ENCODE data around the gene ATF4. TPM values are rescaled to one million over a fixed set of nuclear protein-coding genes. Genes with fewer than 3 reads are reported as not detected.
A peak's percentile ranks its signal among the peaks of the same experiment; 100 is the strongest.

The ATF4 gene
- total and polyA plus RNA-seq, 2 of the 13 experiments (the other 11 are each of a cell fraction or from before 2014, with no cell fraction given) = 486 to 1,297 TPM

DNA sequence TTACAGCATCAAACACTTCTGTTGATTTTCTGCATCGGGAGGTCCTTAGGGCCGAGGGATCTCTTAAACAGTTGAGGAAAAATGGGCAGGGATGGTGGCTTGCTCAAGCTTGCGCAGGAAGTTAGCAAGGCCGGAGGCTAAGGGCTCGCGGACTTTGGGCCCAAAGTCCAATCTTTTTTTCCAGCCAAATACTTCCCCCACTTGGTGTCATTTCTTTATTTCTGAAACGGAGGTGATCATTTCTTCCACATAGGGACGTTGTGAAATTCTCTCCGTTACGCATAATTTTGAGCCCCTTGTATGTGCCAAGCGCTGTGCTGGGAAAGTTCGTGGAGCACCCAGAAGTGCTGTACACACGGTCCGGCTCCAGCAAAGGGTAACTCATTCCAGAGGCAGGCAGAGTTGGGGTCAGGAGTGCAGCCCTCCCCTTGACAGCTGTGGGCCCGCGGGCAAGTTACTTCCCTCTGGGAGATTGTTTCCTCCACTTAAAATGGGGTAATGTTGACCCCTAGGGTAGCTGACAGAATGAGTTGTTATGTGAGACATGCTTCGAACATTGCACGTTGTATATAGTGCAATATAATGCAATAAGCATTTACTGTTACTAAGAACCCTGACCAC is 17.5 kb upstream of the ATF4 start:
- in situ Hi-C loops (cut with HindIII; ENCODE audit: extremely low pct_ligation_motif_present, low pct_unique_long_range_greater_than_20kb) (no loop called here), intact Hi-C loops (cut with micrococcal nuclease; ENCODE audit: unreplicated experiment) (loop anchor here (2.0 kb wide), 1 partner anchor 18 kb away; the partner anchor contains the start of gene ATF4)
- ChIA-PET CTCF (ENCODE audit: low intra/inter-chr PET ratio, low total read pairs) (no interaction called here), POLR2A (interaction anchor here (1.1 to 9.1 kb wide), 8 partner anchors 9 to 541 kb away, joined by 5 to 167 read pairs (median 22); partner anchors contain the start of genes ATF4, RPL3 and RPS19BP1)
- Histone ChIP-seq H2AFZ (ENCODE audit: low read length) (no peak overlapping the region), H3K4me3 (replicated peaks in 1 of 3; ENCODE audit: insufficient read depth in 1 of 3, low read depth in 2 of 3, low read length in 3 of 3) (peak overlapping the region; percentile 80 to 93 (median 91)), H3K27ac (ENCODE audit: extremely low read length, insufficient read depth, low read length) (peak overlapping the region; percentile 94), H3K79me2 (ENCODE audit: insufficient read depth, low read length) (peaks cover 51% of the 10 kb centered on the region), H3K9ac (ENCODE audit: insufficient read depth, low read depth, low read length) (peak overlapping the region; percentile 87), H3K9me3 (ENCODE audit: low read length) (no peaks in the 10 kb centered on the region), H4K20me1 (ENCODE audit: insufficient read depth, low read length) (peaks cover 7% of the 10 kb centered on the region), H3K27me3 (ENCODE audit: control insufficient read depth in 1 of 2, insufficient read depth in 2 of 2, low read length in 2 of 2) (no peaks in the 10 kb centered on the region), H3K36me3 (replicated peaks in 1 of 2; ENCODE audit: control insufficient read depth in 1 of 2, insufficient read depth in 2 of 2, low read length in 2 of 2) (peaks cover 8 to 38% of the 10 kb centered on the region in 2 experiments), H3K4me2 (ENCODE audit: low read depth, low read length) (peak overlapping the region; percentile 89), H3K4me1 (ENCODE audit: insufficient read depth, low read length) (peaks cover 68% of the 10 kb centered on the region)
- BruUV-seq (replicated peaks) = TSS peak; percentile 55
- ATAC-seq (peak; percentile 28), FAIRE-seq (peak; percentile 39), DNase-seq (ENCODE audit: low spot score) (no peak)
- 2% methylated on average over 18 of the region's 18 CpGs for whole genome bisulfite sequencing (ENCODE audit: low lambda C conversion rate)
- TF ChIP-seq, protein P1, sequence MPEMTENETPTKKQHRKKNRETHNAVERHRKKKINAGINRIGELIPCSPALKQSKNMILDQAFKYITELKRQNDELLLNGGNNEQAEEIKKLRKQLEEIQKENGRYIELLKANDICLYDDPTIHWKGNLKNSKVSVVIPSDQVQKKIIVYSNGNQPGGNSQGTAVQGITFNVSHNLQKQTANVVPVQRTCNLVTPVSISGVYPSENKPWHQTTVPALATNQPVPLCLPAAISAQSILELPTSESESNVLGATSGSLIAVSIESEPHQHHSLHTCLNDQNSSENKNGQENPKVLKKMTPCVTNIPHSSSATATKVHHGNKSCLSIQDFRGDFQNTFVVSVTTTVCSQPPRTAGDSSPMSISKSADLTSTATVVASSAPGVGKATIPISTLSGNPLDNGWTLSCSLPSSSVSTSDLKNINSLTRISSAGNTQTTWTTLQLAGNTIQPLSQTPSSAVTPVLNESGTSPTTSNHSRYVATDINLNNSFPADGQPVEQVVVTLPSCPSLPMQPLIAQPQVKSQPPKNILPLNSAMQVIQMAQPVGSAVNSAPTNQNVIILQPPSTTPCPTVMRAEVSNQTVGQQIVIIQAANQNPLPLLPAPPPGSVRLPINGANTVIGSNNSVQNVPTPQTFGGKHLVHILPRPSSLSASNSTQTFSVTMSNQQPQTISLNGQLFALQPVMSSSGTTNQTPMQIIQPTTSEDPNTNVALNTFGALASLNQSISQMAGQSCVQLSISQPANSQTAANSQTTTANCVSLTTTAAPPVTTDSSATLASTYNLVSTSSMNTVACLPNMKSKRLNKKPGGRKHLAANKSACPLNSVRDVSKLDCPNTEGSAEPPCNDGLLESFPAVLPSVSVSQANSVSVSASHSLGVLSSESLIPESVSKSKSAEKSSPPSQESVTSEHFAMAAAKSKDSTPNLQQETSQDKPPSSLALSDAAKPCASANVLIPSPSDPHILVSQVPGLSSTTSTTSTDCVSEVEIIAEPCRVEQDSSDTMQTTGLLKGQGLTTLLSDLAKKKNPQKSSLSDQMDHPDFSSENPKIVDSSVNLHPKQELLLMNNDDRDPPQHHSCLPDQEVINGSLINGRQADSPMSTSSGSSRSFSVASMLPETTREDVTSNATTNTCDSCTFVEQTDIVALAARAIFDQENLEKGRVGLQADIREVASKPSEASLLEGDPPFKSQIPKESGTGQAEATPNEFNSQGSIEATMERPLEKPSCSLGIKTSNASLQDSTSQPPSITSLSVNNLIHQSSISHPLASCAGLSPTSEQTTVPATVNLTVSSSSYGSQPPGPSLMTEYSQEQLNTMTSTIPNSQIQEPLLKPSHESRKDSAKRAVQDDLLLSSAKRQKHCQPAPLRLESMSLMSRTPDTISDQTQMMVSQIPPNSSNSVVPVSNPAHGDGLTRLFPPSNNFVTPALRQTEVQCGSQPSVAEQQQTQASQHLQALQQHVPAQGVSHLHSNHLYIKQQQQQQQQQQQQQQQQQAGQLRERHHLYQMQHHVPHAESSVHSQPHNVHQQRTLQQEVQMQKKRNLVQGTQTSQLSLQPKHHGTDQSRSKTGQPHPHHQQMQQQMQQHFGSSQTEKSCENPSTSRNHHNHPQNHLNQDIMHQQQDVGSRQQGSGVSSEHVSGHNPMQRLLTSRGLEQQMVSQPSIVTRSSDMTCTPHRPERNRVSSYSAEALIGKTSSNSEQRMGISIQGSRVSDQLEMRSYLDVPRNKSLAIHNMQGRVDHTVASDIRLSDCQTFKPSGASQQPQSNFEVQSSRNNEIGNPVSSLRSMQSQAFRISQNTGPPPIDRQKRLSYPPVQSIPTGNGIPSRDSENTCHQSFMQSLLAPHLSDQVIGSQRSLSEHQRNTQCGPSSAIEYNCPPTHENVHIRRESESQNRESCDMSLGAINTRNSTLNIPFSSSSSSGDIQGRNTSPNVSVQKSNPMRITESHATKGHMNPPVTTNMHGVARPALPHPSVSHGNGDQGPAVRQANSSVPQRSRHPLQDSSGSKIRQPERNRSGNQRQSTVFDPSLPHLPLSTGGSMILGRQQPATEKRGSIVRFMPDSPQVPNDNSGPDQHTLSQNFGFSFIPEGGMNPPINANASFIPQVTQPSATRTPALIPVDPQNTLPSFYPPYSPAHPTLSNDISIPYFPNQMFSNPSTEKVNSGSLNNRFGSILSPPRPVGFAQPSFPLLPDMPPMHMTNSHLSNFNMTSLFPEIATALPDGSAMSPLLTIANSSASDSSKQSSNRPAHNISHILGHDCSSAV (CRISPR knock-in tag; IDR thresholded peaks at IDR 0.05; ENCODE audit: borderline replicate concordance) = 0 out of 2 replicates have a peak, but pooled peaks have one; percentile 17
- TF ChIP-seq, protein P2, sequence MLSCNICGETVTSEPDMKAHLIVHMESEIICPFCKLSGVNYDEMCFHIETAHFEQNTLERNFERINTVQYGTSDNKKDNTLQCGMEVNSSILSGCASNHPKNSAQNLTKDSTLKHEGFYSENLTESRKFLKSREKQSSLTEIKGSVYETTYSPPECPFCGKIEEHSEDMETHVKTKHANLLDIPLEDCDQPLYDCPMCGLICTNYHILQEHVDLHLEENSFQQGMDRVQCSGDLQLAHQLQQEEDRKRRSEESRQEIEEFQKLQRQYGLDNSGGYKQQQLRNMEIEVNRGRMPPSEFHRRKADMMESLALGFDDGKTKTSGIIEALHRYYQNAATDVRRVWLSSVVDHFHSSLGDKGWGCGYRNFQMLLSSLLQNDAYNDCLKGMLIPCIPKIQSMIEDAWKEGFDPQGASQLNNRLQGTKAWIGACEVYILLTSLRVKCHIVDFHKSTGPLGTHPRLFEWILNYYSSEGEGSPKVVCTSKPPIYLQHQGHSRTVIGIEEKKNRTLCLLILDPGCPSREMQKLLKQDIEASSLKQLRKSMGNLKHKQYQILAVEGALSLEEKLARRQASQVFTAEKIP (CRISPR knock-in tag; IDR thresholded peaks at IDR 0.05; ENCODE audit: borderline replicate concordance) = no peak
- TF ChIP-seq NFYC (CRISPR knock-in tag; IDR thresholded peaks at IDR 0.05) (no peak), GATAD2A (CRISPR knock-in tag; IDR thresholded peaks at IDR 0.05) (0 out of 2 replicates have a peak, but pooled peaks have one; percentile 14), ZMAT5 (CRISPR knock-in tag; IDR thresholded peaks at IDR 0.05; ENCODE audit: borderline replicate concordance, low read depth) (no peak), ZNF205 (CRISPR knock-in tag; IDR thresholded peaks at IDR 0.05) (no peak), KDM5B (CRISPR knock-in tag; IDR thresholded peaks at IDR 0.05; ENCODE audit: borderline replicate concordance) (no peak), PHF20 (CRISPR knock-in tag; IDR thresholded peaks at IDR 0.05) (no peak), ZNF746 (CRISPR knock-in tag; IDR thresholded peaks at IDR 0.05) (0 out of 2 replicates have a peak, but pooled peaks have one; percentile 69), SOX5 (CRISPR knock-in tag; IDR thresholded peaks at IDR 0.05; ENCODE audit: borderline replicate concordance) (no peak), MED8 (CRISPR knock-in tag; IDR thresholded peaks at IDR 0.05; ENCODE audit: insufficient replicate concordance) (no peak), YY1 (IDR thresholded peaks at IDR 0.05; ENCODE audit: insufficient read depth, insufficient replicate concordance, low read depth, low read length) (no peak), DMAP1 (CRISPR knock-in tag; IDR thresholded peaks at IDR 0.05) (peak; percentile 49; the same call in 1 of the 2 replicates), CBFB (CRISPR knock-in tag; IDR thresholded peaks at IDR 0.05) (no peak), TOE1 (CRISPR knock-in tag; IDR thresholded peaks at IDR 0.05) (no peak)

Data from HepG2 (cell line).